Stimulated activated naive CD4-positive, alpha-beta T cell (primary cell): Measurements from ENCODE around the gene FKBP8.
"Not testable (repeated sequence)": the region's sequence is repeated elsewhere in the genome, so short reads cannot be mapped to it uniquely, and the experiment has no call there.

Experiments
- DNase-seq, 6 experiments: peaks; one replicate each; lab custom pipeline; 2025; lab: John Stamatoyannopoulos, UW

The FKBP8 gene

DNA sequence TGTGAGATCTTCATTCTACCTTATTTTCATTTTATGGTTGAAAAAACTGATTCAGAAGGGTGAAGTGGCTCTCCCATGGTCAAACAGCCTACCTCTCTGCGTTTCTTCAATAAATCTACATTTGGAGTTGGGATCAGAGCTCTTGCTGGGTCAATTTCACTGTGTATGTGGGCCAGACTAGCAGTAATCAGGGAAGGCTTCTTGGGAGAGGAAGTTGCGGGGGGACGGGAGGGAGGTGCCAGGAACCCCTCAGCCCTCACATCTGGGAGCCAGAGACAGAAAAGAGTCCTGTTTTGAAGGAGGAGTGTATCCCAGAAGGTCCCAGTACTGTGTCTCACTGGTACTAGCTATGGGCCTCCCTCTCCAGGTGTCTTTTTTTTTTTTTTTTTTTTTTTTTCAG lies 15.2 kb upstream of the FKBP8 start:
- DNase-seq = no peak

DNA sequence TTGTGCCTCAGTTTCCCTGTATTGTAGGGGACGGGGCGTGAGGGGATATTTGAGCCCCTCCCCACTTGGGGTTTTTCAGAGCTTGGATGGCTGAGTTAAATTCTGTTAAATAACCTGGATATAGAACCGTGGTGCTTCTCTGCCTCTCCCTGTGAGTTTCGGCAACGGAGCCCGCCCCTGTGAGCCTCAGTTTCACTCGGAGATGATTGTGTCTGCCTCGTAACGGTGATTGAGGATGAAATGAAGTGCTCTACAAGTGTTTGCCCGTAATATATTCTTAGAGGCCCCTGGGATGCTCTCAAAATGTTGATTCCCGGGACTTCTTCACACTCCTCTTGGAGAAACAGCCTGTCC lies 14.8 kb upstream of the FKBP8 start:
- peak in 1 of 6 experiments; percentile 31 for DNase-seq

DNA sequence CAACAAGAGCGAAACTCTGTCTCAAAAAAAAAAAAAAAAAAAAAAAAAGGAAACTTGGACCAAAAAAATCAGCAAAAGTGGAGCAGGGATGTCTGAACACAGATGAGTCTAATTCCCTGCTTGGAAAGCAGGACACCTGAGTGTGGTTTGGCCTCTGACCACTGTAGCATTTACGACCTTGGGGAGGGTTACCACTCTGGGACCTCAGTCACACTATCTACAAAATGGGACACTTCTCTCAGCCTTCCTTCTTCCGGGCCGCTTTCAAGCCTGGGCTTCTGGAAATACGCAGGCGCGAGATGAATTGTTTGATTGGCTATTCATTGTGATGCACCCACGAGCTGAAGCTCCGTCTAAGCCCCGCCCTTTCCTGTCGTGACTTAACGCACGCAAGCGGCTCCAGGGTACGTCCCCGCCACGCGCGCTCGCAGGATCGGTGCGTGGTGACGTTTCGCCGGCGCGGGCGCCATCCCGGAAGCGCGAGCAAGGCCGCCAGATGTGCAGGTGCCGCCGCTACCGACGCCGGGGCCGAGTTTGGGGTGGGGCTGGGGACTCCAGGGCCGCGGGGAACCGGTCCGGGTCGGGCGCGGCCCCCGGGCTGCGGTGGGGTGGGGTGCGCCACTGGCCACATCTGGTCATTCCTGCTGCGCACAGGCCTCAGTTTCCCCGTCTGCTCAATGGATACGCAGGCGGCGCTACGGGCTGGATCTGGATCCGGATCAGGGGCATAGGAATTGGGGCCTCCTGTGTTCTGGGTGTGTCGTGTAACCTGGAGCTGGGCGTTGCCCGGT lies 14.2 kb upstream of the FKBP8 start, which contains the start of gene KXD1:
Gene KXD1, plus strand, starts transcription at position 460 of the 791 bp plus-strand sequence. CDS start 4,187 bp downstream, outside the sequence.
- DNase-seq = peak; percentile 85 to 98 (median 97)

DNA sequence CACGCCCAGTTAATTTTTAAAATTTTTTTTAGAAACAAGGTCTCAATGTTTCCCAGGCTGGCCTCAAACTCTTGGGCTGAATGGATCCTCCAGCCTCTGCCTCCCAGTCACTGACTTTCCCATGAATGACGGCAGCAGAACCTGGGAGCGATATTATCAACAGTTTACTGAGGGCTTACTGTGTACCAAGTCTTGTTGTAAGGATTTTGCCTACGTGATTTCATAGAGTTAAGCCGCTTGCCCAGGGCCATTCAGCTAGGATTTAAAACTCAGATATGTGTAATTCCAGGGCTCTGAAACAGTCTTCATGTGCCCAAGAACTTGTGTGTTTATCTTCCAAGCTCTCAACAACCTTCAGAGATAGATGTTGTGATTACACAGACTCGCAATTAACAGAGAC lies 8.3 kb upstream of the FKBP8 start:
- DNase-seq = no peak

DNA sequence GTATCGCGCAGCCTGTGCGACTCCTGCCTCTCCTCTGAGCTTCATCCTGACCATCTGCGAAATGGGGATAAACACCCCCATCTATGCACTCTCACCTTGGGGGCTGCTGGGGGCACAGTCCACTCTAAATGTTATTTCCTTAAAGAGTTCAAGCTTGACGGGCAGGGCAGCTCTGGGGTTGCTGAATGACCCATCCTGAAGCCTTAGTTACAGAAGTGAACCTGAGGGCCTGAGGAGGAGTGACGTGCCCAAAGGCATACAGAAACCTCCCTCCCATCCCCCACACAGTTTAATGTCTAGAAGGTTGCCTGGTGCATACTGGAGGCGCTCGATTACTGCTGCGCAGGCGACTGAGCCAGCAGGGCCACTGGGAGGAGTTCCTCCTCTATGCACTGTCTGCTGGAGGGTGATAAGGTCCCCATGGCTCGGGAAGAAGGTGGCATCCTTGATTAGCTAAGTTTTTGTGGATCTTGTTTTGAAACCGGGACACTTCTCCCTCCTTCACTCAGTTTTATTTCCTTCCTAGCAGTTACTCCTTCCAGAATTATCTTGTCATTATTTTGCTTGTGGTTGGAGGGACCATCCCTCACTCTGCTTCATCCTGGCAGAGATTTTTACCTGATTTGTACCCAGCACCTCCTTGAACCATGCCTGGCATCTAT lies 572 bp upstream of the FKBP8 start:
- peak; percentile 46 to 82 (median 70) for DNase-seq

DNA sequence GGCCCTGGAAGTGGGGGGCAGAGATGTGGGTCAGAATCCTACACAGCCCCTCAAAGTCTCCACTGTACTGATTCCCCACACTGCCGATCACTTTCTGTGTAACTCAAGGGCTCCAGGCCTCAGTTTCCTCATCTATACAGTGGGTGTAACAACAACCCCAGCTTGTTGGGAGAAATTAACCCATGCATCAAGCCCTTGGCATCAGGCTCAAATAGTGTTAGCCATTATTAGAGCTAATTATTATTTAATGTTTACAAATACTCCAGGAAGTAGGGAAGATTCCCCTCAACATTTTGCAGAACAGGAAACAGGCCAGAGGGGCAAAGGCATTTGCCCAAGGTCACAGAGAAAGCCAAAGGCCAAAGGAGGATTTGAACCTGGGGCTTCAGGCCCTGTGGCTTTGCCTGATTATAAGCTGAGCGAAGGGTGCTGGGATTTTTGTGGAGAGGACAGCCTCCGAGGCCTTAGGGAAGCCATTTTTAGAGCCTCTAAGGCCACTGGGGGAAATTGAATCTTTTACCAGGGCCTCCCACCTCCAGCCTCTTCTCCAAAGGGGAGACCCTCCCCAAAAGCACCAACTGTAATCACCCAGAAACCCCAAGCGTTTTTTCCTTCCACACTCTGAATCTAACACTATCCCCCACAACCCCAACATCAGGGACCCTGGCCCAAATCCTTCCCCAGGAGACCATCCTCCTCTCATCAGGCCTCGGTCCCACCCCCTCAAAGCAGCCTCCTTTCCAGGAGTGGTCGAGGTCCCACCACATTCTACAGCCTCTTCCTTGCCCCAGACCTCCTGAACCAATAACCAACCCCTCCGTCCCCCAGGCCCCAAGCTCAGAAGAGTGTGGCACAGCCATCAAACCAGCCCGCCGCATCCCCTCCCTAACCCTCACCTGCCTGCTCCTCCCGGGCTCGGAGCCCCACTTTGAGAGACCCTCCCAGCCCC lies 1.1 kb downstream of the FKBP8 start:
- DNase-seq = peak in 1 of 6 experiments; percentile 37

DNA sequence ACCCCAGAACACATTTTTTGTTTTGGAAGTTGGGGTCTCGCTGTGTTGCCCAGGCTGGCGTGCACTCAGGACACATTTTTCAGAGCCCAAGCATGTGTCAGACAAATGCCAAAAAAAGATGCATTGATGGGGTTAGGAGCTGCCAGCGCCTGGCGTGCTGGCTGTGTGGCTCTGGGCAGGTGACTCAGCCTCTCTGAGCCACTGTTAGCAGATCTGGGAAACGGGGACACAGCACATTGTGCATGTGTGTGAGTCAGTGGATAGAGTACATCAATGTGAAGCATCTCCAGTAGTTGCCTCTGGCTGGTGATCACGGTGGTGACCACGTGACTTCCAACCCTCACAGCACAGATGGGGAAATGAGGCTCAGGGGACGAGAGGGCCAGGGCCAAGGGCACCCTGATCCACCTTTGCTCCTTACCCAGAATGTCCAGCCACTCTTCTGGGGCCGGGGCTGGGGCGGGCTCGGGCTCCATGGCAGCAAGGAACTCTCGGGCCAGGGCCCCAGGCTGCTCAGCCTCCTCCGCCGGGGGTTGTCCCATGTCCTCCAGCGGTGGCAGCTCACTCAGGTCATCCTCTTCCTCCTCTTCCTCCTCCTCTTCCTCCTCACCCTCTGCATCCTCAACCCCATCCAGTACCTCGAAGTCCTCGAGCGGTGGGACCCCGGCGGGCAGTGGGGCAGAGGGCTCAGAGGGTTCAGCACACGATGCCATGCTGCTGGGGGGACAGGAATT lies 1.9 kb downstream of the FKBP8 start:
- no peak for DNase-seq

DNA sequence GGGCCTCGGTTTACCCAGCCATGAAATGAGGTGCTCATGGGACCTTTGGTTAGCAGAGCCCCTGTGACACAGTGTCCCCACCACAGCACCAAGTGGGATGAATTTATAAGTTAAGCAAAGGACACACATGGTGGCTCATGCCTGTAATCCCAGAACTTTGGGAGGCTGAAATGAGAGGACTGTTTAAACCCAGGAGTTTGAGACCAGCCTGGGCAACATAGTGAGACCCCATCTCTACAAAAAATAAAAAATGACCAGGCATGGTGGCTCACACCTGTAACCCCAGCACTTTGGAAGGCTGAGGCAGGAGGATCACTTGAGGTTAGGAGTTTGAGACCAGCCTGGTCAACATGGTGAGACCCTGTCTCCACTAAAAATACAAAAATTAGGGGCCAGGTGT lies 3.2 kb downstream of the FKBP8 start:
- DNase-seq = not testable (repeated sequence)

DNA sequence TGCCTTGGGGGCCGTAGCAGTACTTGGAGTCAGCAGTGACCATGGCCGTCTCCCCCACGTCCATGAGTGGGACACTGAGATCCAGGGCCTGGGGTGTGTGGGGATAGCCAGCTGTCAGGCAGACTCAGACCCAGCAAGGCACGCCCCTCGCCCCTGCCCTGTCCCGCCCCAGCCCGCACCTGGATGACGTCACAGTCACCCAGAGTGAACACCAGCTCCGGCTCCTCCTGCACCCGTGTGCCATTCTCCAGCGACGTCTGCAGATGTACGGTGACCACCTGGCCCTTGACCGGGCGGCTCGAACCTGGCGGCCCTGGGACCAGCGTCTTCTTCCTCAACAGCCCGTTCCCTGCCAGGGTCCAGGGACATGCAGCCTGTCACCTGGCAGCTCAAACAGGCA lies 4.0 kb downstream of the FKBP8 start:
- DNase-seq = no peak

DNA sequence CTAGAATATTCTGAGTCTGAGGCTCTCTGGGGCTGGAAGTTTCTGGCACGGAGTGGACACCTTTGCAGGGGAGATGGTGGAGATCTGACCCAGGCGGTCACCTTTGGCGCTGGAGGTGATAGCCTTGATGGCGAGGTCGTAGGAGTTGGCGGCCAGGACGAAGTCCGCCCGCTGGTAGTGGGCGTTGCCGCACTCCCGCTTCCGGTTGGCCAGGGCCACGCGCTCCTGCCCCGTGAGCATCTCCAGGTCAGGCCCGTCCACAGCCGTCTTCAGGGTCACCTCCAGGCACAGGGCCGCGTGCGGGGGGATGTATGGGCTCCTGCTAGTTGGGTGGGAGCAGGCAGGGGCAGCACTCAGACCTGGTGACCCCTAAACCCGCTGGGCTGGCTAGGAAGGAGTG lies 5.3 kb downstream of the FKBP8 start:
- DNase-seq = no peak

DNA sequence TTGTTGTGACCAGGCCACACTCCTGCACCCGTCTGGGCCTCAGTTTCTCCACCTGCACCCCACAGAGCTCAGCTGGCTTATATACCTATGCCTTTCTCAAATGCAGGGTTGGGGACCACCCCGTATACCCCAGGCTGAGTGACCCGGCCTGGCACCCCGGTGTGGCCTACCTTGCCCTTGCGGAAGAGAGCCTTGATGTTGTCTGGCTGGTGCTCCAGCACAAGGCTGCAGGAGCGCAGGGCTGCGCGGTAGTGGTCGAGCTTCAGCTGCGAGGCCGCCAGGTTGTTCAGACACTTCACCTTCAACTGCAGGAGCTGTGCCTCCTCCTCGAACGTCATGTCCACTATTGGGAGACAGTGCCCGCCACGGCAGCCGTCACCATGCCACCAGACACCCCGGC lies 5.9 kb downstream of the FKBP8 start:
- no peak for DNase-seq

DNA sequence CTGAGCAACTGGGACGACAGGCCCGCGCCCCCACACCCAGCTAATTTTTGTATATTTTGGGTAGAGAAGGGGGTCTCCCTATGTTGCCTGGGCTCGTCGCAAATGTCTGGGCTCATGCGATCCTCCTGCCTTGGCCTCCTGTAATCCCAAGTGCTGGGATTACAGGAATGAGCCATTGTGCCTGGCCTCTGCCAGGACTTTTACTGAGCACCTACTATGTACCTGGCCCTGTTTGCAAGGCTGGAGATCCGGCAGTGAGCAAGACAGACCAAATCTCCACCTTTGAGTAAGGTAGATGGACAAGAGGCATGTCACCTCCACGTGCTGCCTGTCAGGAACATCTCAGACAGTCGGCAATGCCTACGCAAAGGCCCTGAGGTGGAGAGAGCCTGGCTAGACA lies 6.9 kb downstream of the FKBP8 start:
- DNase-seq = no peak

DNA sequence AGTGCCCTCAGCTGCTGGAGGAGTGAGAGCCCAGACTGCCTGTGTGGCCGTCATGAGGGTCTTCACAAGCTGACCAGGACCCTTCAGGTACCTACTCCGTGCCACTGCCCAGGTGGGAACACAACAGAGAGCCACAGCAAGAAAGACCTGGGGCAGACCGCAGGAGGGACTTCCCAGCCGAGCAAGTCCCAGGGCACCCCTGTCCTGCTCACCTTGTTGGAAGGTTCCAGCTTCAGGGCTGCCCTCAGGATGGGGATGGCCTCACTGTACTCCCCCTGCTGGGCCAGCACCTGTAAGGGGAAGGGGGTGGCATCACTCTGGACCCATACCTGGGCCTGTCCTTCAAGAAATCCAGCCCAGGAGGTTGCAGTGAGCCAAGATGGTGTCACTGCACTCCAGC lies 10.3 kb downstream of the FKBP8 start:
- no peak for DNase-seq

DNA sequence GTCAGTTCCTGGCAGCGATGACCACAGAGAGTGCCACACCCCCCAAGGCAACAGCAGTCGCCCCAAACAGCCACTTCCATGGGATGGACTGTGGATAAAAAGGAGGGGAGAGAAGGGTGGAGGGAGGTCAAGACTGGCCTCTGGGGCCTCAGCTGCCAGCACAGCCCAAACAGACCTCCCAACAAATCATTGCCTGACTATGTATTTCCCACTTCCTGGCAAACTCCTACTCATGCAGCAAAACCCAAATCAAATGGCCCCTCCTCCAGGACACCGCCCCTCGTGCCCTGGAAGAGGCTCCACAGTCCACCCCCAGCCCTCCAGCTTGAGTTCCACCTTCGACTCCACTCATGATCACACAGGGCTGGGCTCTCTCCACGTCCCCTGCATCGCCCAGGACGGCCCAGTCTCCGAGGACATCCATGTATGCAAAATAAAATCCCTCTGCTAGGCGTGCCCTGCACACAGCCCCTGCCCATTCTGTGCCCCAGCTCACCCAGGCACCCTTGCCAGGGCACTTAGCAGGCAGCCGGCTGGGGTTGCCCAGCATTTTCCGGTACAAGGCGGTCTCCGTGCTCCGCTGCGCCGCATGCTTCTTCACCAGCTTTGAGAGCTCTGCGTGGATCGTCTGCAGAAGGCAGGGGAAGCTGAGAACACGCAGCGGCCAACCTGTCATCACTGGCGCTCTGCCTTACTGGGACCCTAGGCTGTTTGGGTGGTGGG lies 11.0 kb downstream of the FKBP8 start:
- DNase-seq = no peak

DNA sequence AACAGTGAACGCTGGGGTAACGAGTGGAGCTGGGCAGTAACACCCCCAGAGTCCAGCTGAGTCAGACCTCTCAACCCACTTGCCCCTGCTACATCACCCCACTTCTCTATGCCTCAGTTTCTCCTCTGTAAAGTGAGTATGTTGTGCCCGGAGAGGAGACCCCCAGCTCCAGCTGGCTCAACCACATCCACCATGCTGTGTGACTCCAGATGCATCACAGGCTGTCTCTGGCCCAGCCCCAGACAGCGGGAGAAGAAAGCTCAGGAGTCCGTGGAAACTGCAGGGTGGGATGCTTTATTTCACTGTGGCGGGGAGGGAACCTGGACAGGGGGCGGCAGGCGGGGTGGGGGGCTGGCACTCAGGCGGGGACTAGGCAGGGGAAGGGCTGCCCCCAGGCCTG lies 11.9 kb downstream of the FKBP8 start:
- no peak for DNase-seq

DNA sequence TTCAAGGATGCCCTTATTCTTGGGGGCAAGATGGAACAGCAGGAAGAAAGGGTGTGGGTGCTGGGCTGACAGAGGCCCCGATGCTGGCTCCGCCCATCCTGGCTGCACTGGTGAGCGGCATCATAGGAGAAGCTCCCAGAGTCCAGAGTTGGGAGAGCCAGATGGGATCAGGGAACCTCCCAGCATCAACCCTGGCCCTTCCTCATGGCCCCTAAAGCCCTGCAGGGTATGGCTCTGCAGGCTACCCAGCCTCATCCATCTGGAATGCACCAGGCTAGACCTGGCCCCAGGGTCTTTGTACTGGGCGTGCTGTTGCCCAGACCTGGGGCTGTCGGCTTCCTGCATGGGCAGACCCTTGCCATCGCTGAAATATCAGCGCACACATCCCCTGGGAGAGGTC lies 13.6 kb downstream of the FKBP8 start:
- DNase-seq = no peak

DNA sequence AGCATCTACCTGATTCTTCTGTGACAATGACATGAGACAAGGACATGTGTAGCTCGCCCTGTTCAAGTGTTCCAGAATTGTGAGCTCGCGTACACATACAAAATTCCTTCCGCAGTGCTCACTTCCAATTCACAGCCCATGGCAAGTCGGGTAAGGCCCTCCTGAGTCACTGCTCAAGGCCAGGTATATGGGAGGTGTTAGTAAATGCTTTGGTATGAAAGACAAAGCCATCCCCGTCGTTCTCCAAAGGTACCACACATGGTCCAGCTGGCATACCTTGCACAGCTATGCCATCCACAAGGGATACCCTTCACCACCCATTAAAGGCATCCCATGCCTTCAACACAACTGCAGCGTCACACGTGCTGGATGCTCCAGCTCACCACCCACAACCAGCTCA lies 17.1 kb downstream of the FKBP8 start:
- DNase-seq = no peak

DNA sequence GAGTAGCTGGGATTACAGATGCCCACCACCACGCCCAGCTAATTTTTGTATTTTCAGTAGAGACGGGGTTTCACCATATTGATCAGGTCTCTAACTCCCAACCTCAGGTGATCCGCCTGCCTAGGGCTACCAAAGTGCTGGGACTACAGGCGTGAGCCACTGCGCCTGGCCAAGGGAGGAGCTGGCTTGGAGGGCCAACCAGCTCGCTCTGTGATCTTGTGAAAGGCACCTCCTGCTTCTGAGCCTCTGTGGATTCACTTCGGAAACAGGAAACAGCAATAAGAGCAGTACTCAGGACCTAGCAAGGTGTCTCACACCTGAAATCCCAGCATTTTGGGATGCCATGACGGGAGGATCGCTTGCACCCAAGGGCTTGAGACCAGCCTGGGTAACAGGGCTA lies 19.5 kb downstream of the FKBP8 start:
- no peak for DNase-seq

DNA sequence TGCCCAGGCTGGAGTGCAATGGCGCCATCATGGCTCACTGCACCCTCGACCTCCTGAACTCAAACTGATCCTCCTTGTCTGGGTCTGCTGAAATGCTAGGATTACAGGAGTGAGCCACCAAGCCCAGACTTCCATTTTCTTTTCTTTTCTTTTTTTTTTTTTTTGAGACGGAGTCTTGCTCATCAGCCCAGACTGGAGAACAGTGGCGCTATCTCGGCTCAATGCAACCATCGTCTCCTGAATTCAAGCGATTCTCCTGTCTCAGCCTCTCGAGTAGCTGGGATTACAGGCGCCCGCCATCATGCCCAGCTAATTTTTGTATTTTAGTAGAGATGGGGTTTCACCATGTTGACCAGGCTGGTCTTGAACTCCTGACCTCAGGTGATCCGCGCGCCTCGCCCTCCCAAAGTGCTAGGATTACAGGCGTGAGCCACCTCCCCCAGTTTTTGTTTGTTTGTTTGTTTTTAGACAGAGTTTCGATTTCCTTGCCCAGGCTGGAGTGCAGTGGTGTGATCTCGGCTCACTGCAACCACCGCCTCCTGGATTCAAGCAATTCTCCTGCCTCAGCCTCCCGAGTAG lies 20.4 kb downstream of the FKBP8 start:
- DNase-seq = not testable (repeated sequence)

DNA sequence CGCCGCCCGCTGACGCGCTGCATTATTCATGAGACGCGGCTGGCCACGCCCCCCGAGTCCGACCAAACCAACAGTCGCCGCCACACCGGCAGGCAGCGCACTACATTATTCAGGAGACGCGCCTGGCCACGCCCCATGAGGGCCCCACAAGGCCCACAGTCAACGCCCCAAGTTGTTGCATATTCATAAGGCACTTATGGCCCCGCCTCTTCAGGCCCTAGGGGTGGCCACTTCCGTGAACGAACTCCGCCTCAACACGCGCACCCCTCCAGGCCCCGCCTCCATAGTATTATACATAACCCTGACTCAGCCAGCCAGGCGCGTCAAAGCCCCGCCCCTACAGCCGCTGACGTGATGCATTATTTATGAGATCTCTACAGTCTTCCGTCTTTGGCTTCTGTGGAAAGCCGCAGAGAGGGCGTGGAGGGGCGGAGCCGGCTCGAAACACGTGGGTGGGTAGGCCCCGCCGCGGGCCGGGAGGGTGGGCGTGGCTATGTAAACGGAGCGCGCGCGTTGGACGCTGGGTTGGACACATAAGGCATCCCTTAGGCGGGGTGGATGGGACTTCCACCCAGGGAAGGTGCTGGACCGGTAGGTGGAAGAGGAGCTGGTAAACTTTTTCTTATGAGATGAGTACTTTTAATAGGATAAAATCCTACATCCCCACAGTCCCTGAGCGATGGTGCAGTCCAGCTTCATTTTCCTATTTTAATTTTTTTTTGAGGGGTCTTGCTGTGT lies 21.1 kb downstream of the FKBP8 start:
- DNase-seq = peak; percentile 100
